Stomach smooth muscle (tissue), 2 donors: ENCODE results near the gene PRKACB.

Experiments
- H3K27ac ChIP-seq: one replicate; pipeline ENCODE4 v1.7.0; 2013; ENCODE audit warnings: mild to moderate bottlenecking, low read length, inconsistent platforms
- H3K27me3 ChIP-seq, 2 donors: one replicate each; pipeline ENCODE4 v1.7.0; 2013; ENCODE audit warnings: low read length in 2 of 2; ENCODE audit not compliant: insufficient read depth in 2 of 2, control insufficient read depth in 1 of 2
- H3K36me3 ChIP-seq, 2 donors: one replicate each; pipeline ENCODE4 v1.7.0; 2013; ENCODE audit warnings: low read length in 2 of 2; ENCODE audit not compliant: control insufficient read depth in 2 of 2, insufficient read depth in 2 of 2
- H3K4me1 ChIP-seq: one replicate; pipeline ENCODE4 v1.7.0; 2013; ENCODE audit warnings: low read length; ENCODE audit not compliant: control insufficient read depth, insufficient read depth
- H3K4me3 ChIP-seq, 2 donors: one replicate each; pipeline ENCODE4 v1.7.0; 2013; ENCODE audit warnings: low read length in 2 of 2
- H3K9ac ChIP-seq, 2 donors: one replicate each; pipeline ENCODE4 v1.7.0; 2013; ENCODE audit warnings: low read length in 2 of 2, mild to moderate bottlenecking in 1 of 2
- H3K9me3 ChIP-seq, 2 donors: one replicate each; pipeline ENCODE4 v1.7.0; 2013; ENCODE audit warnings: low read length in 2 of 2; ENCODE audit not compliant: control insufficient read depth in 2 of 2
- donor health status: healthy.
- donor health status: Pancreatic carcinoma.

PRKACB gene

GRCh38 chr1:84156210-84156621, 12.1 kb downstream of the PRKACB start:
- Histone ChIP-seq H3K27ac (no peak overlapping the region), H3K4me3 (no peak overlapping the region), H3K36me3 (no peaks in the 10 kb centered on the region), H3K9me3 (no peaks in the 10 kb centered on the region), H3K9ac (no peak overlapping the region), H3K27me3 (no peaks in the 10 kb centered on the region), H3K4me1 (no peaks in the 10 kb centered on the region)

GRCh38 chr1:84159533-84160240, 15.6 kb downstream of the PRKACB start:
- no peaks in the 10 kb centered on the region for H3K27me3 ChIP-seq
- H3K9ac ChIP-seq = no peak overlapping the region
- no peaks in the 10 kb centered on the region for H3K9me3 ChIP-seq
- no peak overlapping the region for H3K27ac ChIP-seq
- H3K36me3 ChIP-seq = no peaks in the 10 kb centered on the region
- H3K4me3 ChIP-seq = no peak overlapping the region
- H3K4me1 ChIP-seq = no peaks in the 10 kb centered on the region

GRCh38 chr1:84162295-84162694, 18.2 kb downstream of the PRKACB start:
- H3K36me3 ChIP-seq = no peaks in the 10 kb centered on the region

GRCh38 chr1:84163123-84163931, 19.3 kb downstream of the PRKACB start:
- no peak overlapping the region for H3K27ac ChIP-seq
- H3K27me3 ChIP-seq = no peaks in the 10 kb centered on the region
- no peak overlapping the region for H3K4me3 ChIP-seq
- H3K9me3 ChIP-seq = no peaks in the 10 kb centered on the region
- H3K4me1 ChIP-seq = no peaks in the 10 kb centered on the region
- no peak overlapping the region for H3K9ac ChIP-seq
- H3K36me3 ChIP-seq = no peaks in the 10 kb centered on the region

More at GRCh38 chr1:84162295-84162694, 18.2 kb downstream of the PRKACB start:
- no peak overlapping the region for H3K9ac ChIP-seq
- no peaks in the 10 kb centered on the region for H3K27me3 ChIP-seq
- H3K27ac ChIP-seq = no peak overlapping the region
- H3K9me3 ChIP-seq = no peaks in the 10 kb centered on the region
- H3K4me1 ChIP-seq = no peaks in the 10 kb centered on the region
- H3K4me3 ChIP-seq = no peak overlapping the region

- Histone ChIP-seq H3K4me3 (no peak overlapping the region), H3K36me3 (no peaks in the 10 kb centered on the region), H3K9me3 (no peaks in the 10 kb centered on the region), H3K27ac (no peak overlapping the region), H3K27me3 (no peaks in the 10 kb centered on the region), H3K4me1 (no peaks in the 10 kb centered on the region), H3K9ac (no peak overlapping the region)
Measured at GRCh38 chr1:84164161-84164560, 20.1 kb downstream of the PRKACB start.

GRCh38 chr1:84164567-84165021, 20.5 kb downstream of the PRKACB start:
- Histone ChIP-seq H3K4me3 (no peak overlapping the region), H3K4me1 (no peaks in the 10 kb centered on the region), H3K36me3 (no peaks in the 10 kb centered on the region), H3K9me3 (no peaks in the 10 kb centered on the region), H3K27me3 (no peaks in the 10 kb centered on the region), H3K9ac (no peak overlapping the region), H3K27ac (no peak overlapping the region)

GRCh38 chr1:84165601-84166000, 21.5 kb downstream of the PRKACB start:
- Histone ChIP-seq H3K4me3 (no peak overlapping the region), H3K9ac (no peak overlapping the region), H3K27me3 (no peaks in the 10 kb centered on the region), H3K4me1 (no peaks in the 10 kb centered on the region), H3K36me3 (no peaks in the 10 kb centered on the region), H3K9me3 (no peaks in the 10 kb centered on the region), H3K27ac (no peak overlapping the region)

GRCh38 chr1:84166797-84167196, 22.7 kb downstream of the PRKACB start:
- H3K4me3 ChIP-seq = no peak overlapping the region
- H3K9me3 ChIP-seq = no peaks in the 10 kb centered on the region
- no peaks in the 10 kb centered on the region for H3K36me3 ChIP-seq
- H3K9ac ChIP-seq = no peak overlapping the region
- no peaks in the 10 kb centered on the region for H3K27me3 ChIP-seq
- no peaks in the 10 kb centered on the region for H3K4me1 ChIP-seq
- H3K27ac ChIP-seq = no peak overlapping the region

- Histone ChIP-seq H3K27me3 (no peaks in the 10 kb centered on the region), H3K27ac (no peak overlapping the region), H3K4me1 (no peaks in the 10 kb centered on the region), H3K9me3 (no peaks in the 10 kb centered on the region), H3K4me3 (no peak overlapping the region), H3K9ac (no peak overlapping the region), H3K36me3 (no peaks in the 10 kb centered on the region)
Measured at GRCh38 chr1:84168783-84169182, 24.7 kb downstream of the PRKACB start.

GRCh38 chr1:84170171-84170570, 26.1 kb downstream of the PRKACB start:
- no peaks in the 10 kb centered on the region for H3K27me3 ChIP-seq
- H3K27ac ChIP-seq = no peak overlapping the region
- H3K4me1 ChIP-seq = no peaks in the 10 kb centered on the region
- no peak overlapping the region for H3K9ac ChIP-seq
- no peaks in the 10 kb centered on the region for H3K9me3 ChIP-seq
- no peaks in the 10 kb centered on the region for H3K36me3 ChIP-seq
- H3K4me3 ChIP-seq = no peak overlapping the region

- Histone ChIP-seq H3K27ac (no peak overlapping the region), H3K27me3 (no peaks in the 10 kb centered on the region), H3K36me3 (no peaks in the 10 kb centered on the region), H3K9me3 (no peaks in the 10 kb centered on the region), H3K4me3 (no peak overlapping the region), H3K4me1 (no peaks in the 10 kb centered on the region), H3K9ac (no peak overlapping the region)
Measured at GRCh38 chr1:84171481-84171880, 27.4 kb downstream of the PRKACB start.
